NCI-H2029 (cell line): ENCODE measurements around the gene OAT.
"Not testable (repeated sequence)": the region's sequence is repeated elsewhere in the genome, so short reads cannot be mapped to it uniquely, and the experiment has no call there.

Experiments used
- DNase-seq: peaks from one replicate; lab custom pipeline; 2025; lab: John Stamatoyannopoulos, UW

The OAT gene

DNA sequence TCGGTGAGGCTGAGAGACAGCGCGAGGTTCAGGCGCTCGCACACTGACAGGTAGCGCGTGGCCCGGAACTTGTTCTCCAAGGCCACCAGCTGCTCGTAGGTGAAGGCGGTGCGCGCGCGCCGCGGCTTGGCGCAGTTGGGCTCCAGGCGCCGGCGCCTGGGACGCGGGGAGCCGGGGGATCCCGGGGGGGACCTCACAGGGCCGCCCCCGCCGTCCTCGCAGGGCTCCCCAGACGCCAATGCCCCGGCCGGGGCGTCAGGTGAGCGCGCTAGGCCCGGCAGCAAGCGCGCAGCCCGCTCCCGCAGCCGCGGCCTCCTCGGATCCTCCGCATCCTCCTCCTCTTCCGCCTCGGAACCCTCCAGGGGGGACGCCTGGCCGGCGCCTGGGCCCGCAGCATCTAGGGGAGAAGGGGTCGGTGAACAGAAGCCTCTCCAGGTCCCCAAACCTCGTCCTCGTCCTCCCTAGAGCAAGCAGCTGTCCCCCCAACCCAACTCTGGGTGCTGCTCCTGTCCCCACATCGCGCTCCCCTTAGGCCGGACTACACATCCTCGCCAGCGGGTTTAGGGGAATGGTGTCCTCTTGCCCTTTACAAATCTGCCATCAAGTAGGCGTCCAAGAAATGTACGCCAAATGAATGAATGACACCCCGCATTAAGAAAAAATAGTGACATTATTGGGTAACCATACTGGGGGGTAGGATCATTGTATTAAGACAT is 29.2 kb upstream of the OAT start:
- DNase-seq = no peak

DNA sequence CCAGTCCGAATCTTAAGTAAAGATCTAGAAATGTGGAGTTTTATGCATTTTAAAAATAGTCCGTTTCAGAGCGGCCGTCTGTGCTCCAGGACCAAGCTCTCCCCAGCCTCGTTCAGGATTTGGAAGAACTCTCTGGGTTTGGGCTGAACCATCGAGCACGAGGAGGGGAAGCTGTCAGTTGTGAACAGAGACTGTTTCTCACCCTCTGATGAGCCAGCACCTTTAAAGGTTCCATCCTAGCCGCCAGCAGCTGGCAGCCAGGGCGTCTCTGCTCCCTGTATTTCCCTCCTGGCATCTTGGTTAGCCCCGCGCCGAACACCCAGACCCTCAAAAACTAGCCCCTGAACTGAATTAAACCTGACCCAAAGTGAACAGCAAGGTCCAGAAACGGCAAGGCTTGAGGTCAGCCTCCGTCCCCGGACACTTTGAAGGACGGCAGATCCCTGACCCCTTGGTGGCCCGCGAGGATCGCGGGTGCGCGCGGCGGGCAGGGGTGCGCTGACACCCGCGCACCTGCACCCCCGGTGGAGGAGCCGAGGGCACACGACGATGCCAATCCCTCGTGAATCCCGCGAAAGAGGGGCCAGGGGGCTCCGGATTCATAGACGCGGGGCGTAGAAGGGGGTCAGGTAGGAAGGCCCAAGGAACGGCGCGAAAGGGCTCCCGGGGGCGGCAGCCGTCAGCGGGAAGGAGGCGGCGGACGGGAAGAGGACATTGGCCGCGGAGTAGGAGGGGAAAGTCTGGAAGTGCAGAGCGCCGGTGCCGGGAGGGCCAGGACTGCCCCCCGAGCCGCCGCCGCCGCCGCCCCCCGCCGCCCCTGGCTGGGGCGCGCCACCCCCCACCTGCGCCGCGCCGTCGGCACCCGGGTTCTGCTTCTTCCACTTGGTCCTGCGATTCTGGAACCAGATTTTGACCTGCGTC is 28.4 kb upstream of the OAT start:
- no peak for DNase-seq

GRCh38 chr10:124441694-124442093 is 23.0 kb upstream of the OAT start:
- not testable (repeated sequence) for DNase-seq

- DNase-seq = no peak
These were observed 17.5 kb upstream of the OAT start for GRCh38 chr10:124436191-124436638.

- DNase-seq = not testable (repeated sequence)
These were observed 17.0 kb upstream of the OAT start for GRCh38 chr10:124435683-124436082.

GRCh38 chr10:124433461-124433860 is 14.7 kb upstream of the OAT start:
- DNase-seq = no peak

DNA sequence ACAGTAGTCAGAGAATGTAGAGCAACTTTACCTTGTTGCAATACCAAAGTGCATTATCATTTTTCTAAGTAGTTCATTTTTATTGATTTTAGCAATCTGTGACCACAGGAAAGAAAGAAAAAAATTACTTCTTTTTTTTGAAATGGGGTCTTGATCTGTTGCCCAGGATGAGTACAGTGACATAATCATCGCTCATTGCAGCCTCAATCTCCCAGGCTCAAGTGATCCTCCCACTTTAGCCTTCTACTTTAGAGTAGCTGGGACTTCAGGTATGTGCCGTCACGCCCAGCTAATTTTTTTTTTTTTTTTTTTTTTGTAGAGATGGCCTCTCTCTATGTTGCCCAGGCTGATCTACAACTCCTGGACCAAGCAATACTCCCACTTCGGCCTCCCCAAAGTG is 11.4 kb upstream of the OAT start:
- DNase-seq = no peak

DNA sequence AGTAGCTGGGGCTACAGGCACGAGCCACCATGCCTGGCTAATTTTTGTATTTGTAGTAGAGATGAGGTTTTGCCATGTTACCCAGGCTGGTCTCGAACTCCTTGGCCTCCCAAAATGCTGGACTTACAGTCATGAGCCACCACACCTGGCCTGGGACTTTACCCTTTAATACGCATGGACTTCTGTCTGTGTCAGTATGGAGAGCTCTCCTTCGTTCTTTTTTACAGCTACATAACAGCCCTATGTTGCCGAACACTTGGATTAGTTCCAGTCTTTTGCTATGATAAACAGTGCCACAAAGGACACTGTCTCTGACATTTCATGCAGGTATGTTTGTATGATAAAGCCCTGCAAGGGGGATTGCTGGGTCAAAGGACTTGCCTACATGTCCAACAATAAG is 10.9 kb upstream of the OAT start:
- no peak for DNase-seq

- DNase-seq = no peak
These were observed 9.6 kb upstream of the OAT start for GRCh38 chr10:124428207-124428777.

DNA sequence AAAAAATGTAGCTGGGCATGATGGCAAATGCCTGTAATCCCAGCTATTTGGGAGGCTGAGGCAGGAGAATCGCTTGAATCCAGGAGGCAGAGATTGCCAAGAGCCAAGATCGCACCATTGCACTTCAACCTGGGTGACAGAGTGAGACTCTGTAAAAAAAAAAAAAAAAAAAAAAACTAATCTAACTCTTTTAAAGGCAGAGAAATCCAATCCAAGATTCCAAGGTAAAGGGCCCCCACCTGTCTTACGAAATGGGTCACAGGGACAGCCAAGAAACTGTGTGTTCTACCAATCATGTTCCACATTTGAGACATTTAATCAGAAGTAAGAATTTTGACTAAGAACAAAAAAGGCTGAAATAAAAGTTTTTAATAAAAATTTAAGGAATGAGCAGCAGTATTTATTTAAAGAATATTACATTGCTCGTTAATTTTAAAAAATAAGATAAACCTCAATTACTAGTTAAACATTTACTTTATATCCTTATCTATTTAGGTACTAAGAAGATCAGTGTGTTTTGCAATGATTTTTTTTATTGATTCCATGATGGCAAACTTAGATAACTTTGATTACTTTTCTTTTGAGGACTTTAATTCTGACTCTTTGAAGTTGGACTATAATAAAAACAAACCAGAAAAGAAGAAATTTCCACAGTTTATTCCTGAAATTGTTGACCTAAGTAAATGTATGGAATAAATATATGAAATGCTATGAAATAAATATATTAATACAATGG is 6.7 kb upstream of the OAT start:
- DNase-seq = no peak

- no peak for DNase-seq
These were observed 5.1 kb upstream of the OAT start for GRCh38 chr10:124423813-124424212.

DNA sequence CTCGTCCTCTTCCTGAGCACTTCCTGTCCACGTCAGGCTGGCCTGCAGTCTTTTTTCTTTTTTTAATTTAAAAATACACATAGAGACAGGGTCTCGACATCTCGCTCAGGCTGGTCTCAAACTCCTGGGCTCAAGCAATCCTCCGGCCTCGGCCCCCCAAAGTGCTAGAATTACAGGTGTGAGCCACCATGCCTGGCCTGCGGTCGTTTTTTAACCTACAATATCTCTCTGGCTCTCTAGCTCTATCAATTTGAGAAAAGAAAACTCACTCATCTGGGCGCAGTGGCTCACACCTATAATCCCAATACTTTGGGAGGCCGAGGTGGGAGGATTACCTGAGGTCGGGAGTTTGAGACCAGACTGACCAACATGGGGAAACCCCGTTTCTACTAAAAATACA is 4.0 kb upstream of the OAT start:
- DNase-seq = no peak

DNA sequence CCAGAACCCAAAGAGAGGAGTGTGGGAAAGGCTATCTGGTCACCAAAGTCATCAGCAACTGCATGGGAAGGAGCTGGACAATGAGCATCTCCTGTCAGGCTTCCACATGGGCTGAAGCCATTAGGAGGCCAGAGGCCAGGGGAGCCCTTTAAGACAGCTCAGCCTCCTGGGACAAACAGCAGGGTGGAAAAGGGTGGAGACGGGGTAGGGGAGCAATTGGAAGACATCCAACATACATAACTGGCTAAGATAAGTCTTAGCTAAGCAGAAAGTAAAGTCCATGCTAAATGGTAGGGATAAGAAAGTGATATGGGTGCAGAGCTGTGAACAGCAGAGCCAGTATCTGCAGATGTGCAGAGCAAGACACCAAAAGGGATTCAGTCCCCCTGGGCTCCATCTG is 1.5 kb upstream of the OAT start:
- no peak for DNase-seq

DNA sequence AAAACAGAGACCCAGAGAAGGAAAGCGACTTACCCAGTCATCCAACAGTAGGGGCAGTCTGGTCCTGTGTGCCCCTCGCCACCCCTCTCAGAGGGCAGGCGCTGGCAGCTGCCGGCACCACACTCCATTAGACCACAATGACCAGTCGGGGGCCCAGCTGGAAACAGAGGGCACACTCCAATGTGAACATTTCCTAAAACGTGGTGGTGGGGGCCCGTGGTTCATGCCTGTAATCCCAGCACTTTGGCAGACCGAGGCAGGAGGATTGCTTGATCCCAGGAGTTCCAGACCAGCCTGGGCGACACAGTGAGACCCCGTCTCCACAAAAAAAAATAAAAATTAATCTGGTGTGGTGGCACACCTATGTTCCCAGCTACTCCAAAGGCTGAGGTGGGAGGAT is 912 bp upstream of the OAT start:
- no peak for DNase-seq

DNA sequence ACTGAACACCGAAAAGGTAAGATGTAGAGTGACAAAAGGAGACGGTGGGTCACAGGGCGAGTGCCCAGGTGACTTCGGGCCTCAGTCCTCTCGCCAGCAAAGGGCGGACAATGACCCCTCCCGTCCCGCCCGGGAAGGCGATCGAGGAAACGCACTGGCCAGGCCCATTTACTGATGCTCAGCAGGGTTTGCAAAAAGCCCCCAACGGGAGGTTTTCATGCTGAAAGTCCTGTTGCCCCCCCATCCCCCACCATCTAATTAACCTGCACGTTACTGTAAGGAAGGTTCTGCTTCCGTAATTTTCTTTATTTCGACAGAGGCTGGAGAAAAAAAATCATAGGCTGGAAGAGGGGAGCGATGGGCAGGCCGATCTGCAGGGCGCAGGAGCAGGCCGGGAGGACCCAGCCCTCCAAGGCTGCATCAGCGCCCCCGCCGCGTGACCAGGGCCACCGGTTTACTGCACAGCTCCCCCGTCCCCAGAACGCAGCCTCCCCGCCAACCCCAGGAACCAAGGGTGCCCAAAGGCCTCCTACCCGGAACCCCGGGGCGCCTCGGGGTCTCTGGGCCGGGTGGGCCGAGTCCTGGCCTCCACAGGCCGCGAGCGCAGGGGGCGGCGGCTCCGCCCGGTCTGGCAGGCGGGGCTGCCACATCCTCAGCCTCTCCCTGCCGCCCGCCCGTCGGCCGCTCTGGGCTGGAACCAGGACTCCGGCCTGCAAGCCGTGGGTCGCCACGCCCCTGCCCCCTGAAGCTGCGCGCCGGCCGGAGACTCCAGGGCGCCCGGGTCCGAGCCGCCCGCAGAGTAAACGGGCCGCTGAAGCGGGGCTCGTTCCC is 613 bp downstream of the OAT start:
- no peak for DNase-seq

GRCh38 chr10:124416733-124417132 is 2.0 kb downstream of the OAT start:
- no peak for DNase-seq

DNA sequence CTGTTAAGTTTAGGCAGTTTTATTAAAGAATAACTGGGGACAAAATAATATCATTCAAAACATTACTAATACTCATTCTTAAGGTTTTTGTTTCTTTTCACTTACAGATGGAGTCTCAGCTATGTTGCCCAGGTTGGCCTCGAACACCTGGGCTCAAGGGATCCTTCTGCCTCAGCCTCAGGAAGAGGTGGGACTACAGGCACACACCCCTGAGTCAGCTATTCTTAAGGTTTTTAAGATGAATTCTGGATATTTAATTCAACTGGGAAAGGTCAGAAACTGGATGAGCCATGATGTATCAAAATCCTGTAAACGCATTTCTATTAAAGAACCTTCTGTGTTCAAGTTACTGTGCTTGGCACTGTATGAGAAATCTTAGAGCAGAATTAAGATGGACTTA is 3.5 kb downstream of the OAT start:
- DNase-seq = no peak

- no peak for DNase-seq
These were observed 4.6 kb downstream of the OAT start for GRCh38 chr10:124414076-124414475.

DNA sequence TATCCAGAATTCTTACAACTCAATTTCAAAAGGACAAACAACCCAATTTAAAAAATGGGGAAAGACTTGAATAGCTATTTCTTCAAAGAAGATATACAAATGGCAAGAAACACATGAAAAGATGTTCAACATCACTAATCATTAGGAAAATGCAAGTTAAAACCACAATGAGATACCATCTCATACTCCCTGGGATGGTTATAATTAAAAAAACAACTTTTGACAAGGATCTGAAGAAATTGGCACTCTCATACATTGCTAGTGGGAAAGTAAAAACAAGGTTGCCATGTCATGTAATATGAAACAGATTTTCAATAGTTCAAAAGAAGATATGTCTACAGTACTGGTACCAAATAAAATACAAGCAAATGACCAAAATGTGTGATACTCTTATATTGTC is 9.0 kb downstream of the OAT start:
- no peak for DNase-seq

DNA sequence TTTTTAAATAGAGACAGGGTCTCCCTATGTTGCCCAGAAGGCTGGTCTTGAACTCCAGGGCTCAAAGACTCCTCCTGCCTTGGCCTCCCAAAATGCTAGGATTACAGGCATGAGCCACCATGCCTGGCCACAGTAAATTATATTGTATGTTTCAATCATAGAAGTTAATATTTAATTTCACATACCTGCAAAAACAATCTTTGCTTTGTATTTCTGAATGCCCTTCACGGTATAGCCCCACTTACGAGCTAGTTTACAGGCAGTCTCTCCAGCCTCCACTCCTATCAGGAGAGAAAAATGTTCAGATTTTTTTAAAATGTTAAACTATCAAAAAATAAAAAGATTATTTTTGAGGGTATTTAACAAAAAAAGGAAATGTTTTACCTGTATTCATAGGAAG is 10.4 kb downstream of the OAT start:
- DNase-seq = no peak

DNA sequence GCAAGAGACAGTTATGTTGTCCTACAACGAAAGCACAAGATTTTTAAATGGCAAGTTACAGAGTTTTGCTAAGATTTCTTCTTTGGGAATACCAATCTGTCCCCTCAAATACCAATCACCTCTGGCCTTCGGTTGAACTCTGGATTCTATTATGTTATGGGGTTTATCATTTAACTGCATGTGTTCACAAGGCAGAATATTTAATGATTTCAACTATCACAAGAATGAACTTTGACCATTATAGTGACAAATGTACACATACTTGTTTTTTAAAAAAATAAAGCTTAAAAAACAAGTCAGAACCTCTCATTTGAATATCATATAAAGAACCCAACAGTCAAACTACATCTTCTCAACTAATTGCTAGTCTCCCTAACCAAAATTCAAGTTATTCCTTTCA is 11.3 kb downstream of the OAT start:
- DNase-seq = no peak
